Dendritic cell treated with granulocyte-macrophage colony-stimulating factor and Interleukin-4, amounts not matched to agents 40 ng/mL and 50 ng/mL, for 4 days (primary cell): ENCODE data around the gene PDGFRB.

Source experiments
- H3K27ac Mint-ChIP-seq: one replicate; pipeline ENCODE4 v1.8.0; 2022; ENCODE audit warnings: mild to moderate bottlenecking, mixed read lengths
- H3K27me3 Mint-ChIP-seq: one replicate; pipeline ENCODE4 v1.8.0; 2022; ENCODE audit warnings: mild to moderate bottlenecking, mixed read lengths
- H3K36me3 Mint-ChIP-seq: one replicate; pipeline ENCODE4 v1.8.0; 2022; ENCODE audit warnings: low read depth, mixed read lengths
- H3K4me1 Mint-ChIP-seq: one replicate; pipeline ENCODE4 v1.8.0; 2022; ENCODE audit warnings: low read depth, mixed read lengths
- H3K4me3 Mint-ChIP-seq: one replicate; pipeline ENCODE4 v1.8.0; 2022; ENCODE audit warnings: mild to moderate bottlenecking, moderate library complexity, mixed read lengths
- H3K9me3 Mint-ChIP-seq: one replicate; pipeline ENCODE4 v1.8.0; 2022; ENCODE audit warnings: mixed read lengths
- intact Hi-C: fragments of 100-400 bp; cut with micrococcal nuclease; formaldehyde crosslinking; loops from one replicate; pipeline ENCODE4 v1.15.0; 2022

PDGFRB gene

DNA sequence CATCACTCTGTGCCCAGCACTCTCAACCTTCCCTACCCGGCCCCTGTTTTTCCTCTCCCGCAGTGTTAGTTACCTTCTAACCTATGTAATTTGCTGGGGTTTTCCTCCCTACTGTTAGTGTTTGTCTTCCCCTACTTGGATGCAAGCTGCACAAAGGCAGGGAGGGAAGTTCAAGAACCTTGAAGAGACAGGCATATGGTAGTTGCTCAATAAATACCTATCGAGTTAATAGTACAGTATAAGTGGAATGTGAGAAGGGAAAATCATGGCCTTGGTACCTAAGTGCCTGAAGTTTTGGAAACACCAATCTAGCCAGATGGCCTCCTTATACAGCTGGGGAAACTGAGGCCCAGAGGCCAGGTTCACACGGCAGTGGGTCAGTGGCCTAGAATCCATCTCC lies 24.2 kb downstream of the PDGFRB start:
- peaks cover 16% of the 10 kb centered on the region for H3K27me3 Mint-ChIP-seq
- H3K9me3 Mint-ChIP-seq = no peaks in the 10 kb centered on the region
- peaks cover 59% of the 10 kb centered on the region for H3K4me1 Mint-ChIP-seq
- H3K36me3 Mint-ChIP-seq = no peaks in the 10 kb centered on the region
- H3K4me3 Mint-ChIP-seq = no peak overlapping the region
- peak overlapping the region; percentile 69 for H3K27ac Mint-ChIP-seq
- intact Hi-C loops = loop anchor here (10.0 kb wide), 1 partner anchor 223 kb away; the partner anchor contains the start of gene TCOF1

DNA sequence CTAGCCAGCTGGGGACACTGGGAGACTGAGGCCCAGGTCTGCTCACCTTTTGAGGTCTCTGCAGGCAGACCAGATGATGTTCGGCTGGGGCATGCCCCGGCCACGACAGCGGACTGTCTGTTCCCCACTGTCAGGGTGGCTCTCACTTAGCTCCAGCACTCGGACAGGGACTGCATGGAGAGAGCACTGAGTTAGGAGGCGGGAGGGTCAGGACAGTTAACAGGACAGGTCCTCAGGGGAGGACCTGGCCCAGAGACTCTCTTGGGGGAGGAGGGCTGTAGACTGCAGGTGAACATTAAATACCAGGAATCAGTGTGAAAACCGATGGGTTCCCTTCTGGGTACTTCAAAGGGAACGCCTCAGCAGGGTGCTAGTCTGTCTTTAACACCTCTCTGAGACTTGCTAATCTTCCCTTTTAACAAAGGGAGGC lies 25.1 kb downstream of the PDGFRB start:
- H3K27me3 Mint-ChIP-seq = peaks cover 13% of the 10 kb centered on the region
- H3K36me3 Mint-ChIP-seq = no peaks in the 10 kb centered on the region
- no peak overlapping the region for H3K4me3 Mint-ChIP-seq
- H3K9me3 Mint-ChIP-seq = no peaks in the 10 kb centered on the region
- intact Hi-C loops = loop anchor here (1.0 to 10.0 kb wide), 2 partner anchors 88 to 224 kb away; partner anchors contain the start of gene TCOF1
- H3K4me1 Mint-ChIP-seq = peaks cover 59% of the 10 kb centered on the region
- H3K27ac Mint-ChIP-seq = peak overlapping the region; percentile 42

DNA sequence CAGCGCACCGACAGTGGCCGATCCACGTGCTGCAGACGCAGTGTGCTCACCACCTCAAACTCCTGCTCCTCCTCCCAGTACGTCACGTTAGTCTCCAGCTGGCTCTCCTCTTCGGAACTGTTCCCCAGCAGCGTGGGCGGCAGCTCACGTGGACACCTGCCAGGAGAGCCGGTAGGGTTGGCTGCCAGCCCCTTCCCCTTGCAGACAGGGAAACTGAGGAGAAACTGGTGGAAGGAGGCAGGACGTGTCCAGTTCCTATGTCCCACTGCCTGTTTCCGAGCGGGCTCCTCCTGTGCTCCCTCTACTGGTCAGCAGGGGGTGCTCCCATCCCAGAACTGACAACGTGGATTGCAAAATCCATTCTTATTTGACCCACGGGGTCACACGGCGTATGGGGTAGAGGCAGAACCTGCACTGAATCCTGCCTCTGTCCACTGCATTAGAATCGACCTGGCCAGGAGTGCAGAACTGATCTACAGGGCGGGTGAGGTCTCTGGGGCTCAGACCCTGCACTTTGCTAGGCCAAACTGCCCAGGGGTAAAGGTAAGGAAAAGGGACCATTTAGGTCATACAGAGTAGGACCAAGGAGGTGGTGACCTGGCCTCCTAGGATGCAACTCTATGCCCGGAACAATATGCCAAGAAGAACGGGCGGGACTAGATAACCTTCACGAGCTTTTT lies 25.7 kb downstream of the PDGFRB start:
- Mint-ChIP-seq H3K4me3 (no peak overlapping the region), H3K27ac (peak overlapping the region; percentile 42), H3K4me1 (peaks cover 59% of the 10 kb centered on the region), H3K27me3 (peaks cover 7% of the 10 kb centered on the region), H3K9me3 (no peaks in the 10 kb centered on the region), H3K36me3 (no peaks in the 10 kb centered on the region)
- intact Hi-C loops = loop anchor here (1.0 to 10.0 kb wide), 2 partner anchors 88 to 225 kb away; partner anchors contain the start of gene TCOF1

DNA sequence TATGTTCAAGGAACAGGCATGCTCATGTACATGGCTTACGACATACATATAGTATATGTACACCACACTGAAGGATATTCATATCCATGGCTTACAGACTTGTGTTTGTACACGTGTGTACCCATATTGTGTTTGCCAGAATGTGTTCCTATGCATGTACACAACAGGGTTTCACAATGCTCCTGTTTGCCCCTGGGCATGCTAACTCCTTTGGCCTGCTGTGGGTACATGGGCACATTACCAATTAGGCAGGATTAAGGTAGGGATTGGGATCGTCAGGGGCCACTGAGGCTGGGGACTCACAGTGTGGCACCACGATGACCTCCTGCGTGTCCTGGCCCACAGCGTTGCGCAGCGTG lies 26.2 kb downstream of the PDGFRB start:
- Mint-ChIP-seq H3K4me3 (no peak overlapping the region), H3K27ac (no peak overlapping the region), H3K4me1 (peaks cover 63% of the 10 kb centered on the region), H3K36me3 (no peaks in the 10 kb centered on the region), H3K27me3 (peaks cover 2% of the 10 kb centered on the region), H3K9me3 (no peaks in the 10 kb centered on the region)
- intact Hi-C loops = no loop called here

DNA sequence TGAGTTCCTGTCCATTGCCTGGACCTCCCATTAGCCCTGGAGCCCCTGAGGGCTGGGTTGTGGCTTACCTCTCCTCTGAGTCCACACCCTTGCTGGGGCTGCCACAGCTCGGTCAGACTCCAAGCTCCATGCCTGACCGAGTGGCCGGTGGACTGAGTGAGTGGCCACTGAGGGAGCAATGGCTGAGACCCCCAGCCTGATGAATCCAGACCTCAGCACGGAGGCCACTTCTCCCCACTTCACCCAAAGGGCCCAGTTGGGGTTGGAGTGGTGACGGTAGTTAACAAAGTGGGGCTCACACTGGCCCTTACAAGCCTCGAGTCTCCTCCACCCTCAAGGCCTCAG lies 28.8 kb downstream of the PDGFRB start:
- H3K27ac Mint-ChIP-seq = peak overlapping the region; percentile 19
- intact Hi-C loops = no loop called here
- no peaks in the 10 kb centered on the region for H3K27me3 Mint-ChIP-seq
- peaks cover 65% of the 10 kb centered on the region for H3K4me1 Mint-ChIP-seq
- H3K36me3 Mint-ChIP-seq = no peaks in the 10 kb centered on the region
- no peak overlapping the region for H3K4me3 Mint-ChIP-seq
- H3K9me3 Mint-ChIP-seq = no peaks in the 10 kb centered on the region

DNA sequence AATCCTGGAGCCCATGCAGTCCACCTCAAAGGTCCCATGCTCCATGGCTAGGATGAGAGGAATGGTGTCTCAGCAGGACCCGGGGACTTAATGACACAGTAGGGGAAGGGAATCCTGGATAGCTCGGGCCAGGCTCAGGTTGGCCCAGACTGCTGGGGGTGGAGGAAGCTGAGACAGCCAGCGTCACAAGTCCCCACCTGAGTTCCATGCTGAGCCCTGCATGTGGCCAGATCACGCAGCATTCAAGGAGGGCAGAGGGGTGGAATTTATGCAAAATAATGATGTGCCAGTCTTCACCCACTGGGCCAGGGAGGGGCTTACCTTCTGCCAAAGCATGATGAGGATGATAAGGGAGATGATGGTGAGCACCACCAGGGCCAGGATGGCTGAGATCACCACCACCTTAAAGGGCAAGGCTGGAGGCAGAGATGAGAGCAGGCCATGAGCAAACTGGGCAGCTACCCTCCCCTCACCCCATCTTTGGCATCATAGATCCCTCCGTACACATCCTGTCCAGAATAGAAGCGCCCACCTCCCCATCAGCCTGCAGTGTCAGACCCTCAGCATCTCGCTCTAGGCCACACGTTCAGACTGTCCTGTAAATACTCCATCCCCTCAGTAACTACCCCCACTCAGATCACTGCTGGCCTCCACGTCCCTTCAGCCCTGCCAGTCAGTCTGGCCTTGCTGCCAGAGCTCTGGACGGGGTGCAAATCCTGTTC lies 29.3 kb downstream of the PDGFRB start:
- Mint-ChIP-seq H3K4me3 (no peak overlapping the region), H3K36me3 (no peaks in the 10 kb centered on the region), H3K27ac (no peak overlapping the region), H3K9me3 (no peaks in the 10 kb centered on the region), H3K4me1 (peaks cover 63% of the 10 kb centered on the region), H3K27me3 (no peaks in the 10 kb centered on the region)
- intact Hi-C loops = no loop called here

DNA sequence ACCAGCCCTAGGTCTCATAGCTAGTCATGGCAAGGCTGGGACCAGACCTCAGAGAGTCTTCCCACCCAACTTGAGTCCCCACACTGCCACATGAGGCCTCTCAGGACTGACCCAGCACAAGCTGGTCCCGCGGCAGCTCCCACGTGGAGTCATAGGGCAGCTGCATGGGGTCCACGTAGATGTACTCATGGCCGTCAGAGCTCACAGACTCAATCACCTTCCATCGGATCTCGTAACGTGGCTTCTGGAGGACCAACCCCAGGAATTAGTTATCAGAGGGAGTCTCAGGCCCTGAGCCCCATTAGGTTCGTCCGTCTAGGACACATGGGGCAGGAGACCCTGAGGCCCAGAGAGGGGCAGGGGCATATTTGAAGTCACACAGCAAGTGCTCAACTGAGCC lies 30.3 kb downstream of the PDGFRB start:
- intact Hi-C loops = no loop called here

DNA sequence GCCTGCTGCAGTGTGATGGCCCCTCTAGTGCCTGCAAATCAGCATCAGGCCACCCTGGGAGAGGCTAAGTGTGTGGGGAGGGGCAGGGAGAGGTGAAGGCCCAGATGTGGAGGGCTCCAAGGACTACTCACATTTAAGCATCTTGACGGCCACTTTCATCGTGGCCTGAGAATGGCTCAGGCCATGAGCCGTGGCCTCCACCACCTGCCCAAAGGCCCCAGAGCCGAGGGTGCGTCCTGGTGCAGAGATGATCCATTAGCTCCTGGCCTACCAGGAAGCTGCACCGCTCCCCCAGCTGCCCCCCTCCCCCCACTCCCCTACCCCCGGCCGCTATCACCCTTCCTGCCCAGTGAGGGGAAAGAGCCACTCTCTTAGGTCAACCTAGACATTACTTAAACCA lies 31.0 kb downstream of the PDGFRB start:
- H3K27me3 Mint-ChIP-seq = no peaks in the 10 kb centered on the region
- H3K4me1 Mint-ChIP-seq = peaks cover 53% of the 10 kb centered on the region
- H3K9me3 Mint-ChIP-seq = no peaks in the 10 kb centered on the region
- H3K27ac Mint-ChIP-seq = peak overlapping the region; percentile 73
- no peaks in the 10 kb centered on the region for H3K36me3 Mint-ChIP-seq
- H3K4me3 Mint-ChIP-seq = no peak overlapping the region
- intact Hi-C loops = loop anchor here (5.0 kb wide), 2 partner anchors 42 to 122 kb away; partner anchors contain the start of genes HMGXB3 and TIGD6

More for the DNA sequence above, 30.3 kb downstream of the PDGFRB start:
- Mint-ChIP-seq H3K27ac (peak overlapping the region; percentile 73), H3K27me3 (no peaks in the 10 kb centered on the region), H3K4me1 (peaks cover 55% of the 10 kb centered on the region), H3K36me3 (no peaks in the 10 kb centered on the region), H3K4me3 (no peak overlapping the region), H3K9me3 (no peaks in the 10 kb centered on the region)

DNA sequence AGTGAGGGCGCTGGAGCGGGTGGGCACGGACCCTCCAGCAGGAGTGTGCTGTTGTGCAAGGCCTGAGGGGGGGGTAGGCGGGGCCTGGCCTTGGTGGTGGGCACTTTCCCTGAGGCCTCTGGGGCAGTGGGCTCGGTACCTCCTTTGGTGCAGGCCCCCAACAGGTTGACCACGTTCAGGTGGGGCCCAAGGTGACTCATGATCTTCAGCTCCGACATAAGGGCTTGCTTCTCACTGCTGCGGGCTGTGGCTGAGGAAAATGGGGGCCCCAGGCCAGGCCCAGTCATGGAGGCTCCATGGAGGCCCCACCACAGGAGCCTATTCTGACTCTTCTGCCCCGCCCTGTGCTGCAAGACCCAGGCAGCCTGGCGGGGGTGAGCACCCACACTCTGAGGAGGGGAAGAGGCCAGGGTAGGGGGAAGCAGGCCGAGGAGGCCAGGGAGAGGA lies 31.5 kb downstream of the PDGFRB start:
- Mint-ChIP-seq H3K4me3 (no peak overlapping the region), H3K27ac (peak overlapping the region; percentile 73), H3K9me3 (no peaks in the 10 kb centered on the region), H3K4me1 (peaks cover 57% of the 10 kb centered on the region), H3K36me3 (no peaks in the 10 kb centered on the region), H3K27me3 (no peaks in the 10 kb centered on the region)
- intact Hi-C loops = loop anchor here (5.0 kb wide), 2 partner anchors 42 to 122 kb away; partner anchors contain the start of genes HMGXB3 and TIGD6

DNA sequence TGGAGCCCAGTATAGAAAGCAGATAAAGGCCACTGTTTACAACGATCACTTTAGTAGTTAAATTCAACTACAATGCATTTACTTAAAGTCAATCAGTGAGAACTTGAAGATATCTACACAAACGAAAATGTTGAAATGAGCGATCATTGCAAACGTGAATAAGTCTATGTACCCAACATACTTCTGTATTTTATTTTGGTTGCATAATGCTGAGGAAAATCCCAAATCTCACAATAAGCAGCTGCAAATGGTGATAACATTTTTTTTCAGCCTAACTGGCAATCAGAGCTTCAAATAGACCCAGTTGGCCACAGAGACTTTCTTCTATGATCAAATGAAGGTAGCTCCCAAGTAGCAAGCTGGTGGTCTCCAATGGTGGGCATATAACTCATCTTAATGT lies 32.1 kb downstream of the PDGFRB start:
- Mint-ChIP-seq H3K9me3 (no peaks in the 10 kb centered on the region), H3K4me3 (no peak overlapping the region), H3K4me1 (peaks cover 61% of the 10 kb centered on the region), H3K27me3 (no peaks in the 10 kb centered on the region), H3K27ac (peak overlapping the region; percentile 73), H3K36me3 (no peaks in the 10 kb centered on the region)
- intact Hi-C loops = loop anchor here (5.0 kb wide), 2 partner anchors 41 to 121 kb away; partner anchors contain the start of genes HMGXB3 and TIGD6

DNA sequence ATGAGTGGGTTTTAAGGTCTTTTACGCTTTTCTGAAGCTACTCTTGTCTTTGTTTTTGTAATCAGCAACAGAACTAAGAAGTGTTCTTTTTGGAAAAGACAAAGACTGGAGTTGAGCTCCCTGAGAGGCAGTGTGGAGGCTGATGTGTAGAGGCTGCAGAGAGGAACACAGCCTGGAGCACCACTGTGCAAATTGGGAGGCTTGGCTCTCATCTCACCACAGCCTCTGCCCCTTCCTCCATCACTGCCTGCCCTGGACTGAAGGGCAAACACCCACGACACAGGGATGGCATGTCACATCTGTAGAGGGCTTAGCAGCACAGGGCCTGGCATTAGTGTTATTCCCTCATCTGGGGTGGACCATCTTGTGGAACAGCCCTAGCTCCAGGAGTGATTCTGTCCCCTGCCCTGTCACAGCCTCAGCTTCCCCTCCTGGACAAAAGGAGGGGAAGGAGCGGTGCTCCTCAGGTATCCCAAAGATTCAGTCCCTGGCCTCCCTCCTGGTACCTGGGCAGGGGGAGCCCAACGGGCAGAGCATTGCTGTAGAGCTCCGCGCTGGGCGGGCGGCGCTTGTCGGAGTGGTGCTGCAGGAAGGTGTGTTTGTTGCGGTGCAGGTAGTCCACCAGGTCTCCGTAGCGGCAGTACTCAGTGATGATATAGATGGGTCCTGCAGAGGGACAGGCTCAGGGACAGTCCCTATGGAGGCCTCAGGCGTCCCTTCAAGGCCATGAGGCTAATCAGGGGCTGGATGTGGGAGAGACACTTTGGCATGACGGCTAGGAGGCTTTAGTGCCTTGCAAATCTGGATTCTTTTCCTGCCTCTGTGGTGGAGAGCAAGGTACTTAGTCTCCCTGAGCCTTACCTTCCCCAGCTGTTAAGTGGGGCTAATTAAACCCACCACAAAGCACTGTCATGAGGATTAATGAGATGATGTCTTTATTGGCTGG lies 32.8 kb downstream of the PDGFRB start:
- no peak overlapping the region for H3K4me3 Mint-ChIP-seq
- peak overlapping the region; percentile 60 for H3K27ac Mint-ChIP-seq
- H3K36me3 Mint-ChIP-seq = no peaks in the 10 kb centered on the region
- H3K27me3 Mint-ChIP-seq = no peaks in the 10 kb centered on the region
- intact Hi-C loops = loop anchor here (5.0 kb wide), 2 partner anchors 41 to 121 kb away; partner anchors contain the start of genes HMGXB3 and TIGD6
- H3K4me1 Mint-ChIP-seq = peaks cover 60% of the 10 kb centered on the region
- H3K9me3 Mint-ChIP-seq = no peaks in the 10 kb centered on the region

DNA sequence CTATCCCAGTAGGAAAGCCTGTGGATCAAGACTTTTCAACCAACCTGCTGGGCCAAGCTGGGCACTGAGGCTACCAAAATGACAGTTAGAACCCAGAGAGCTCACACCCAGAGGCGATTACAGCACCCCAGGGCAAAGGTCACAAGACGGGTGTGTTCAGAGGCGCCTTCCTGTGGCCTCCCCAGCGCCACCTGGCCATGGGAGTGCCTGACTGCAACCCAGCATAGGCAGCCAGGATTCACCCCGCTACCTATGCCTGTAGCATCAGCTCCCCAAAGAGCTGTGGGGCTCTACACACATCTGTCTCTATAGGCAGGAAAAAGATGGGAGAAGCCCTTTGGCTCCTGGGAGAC lies 33.5 kb downstream of the PDGFRB start:
- Mint-ChIP-seq H3K27ac (peak overlapping the region; percentile 60), H3K27me3 (no peaks in the 10 kb centered on the region), H3K36me3 (no peaks in the 10 kb centered on the region), H3K4me1 (peaks cover 62% of the 10 kb centered on the region), H3K9me3 (no peaks in the 10 kb centered on the region), H3K4me3 (no peak overlapping the region)
- intact Hi-C loops = loop anchor here (5.0 kb wide), 2 partner anchors 40 to 120 kb away; partner anchors contain the start of genes HMGXB3 and TIGD6

DNA sequence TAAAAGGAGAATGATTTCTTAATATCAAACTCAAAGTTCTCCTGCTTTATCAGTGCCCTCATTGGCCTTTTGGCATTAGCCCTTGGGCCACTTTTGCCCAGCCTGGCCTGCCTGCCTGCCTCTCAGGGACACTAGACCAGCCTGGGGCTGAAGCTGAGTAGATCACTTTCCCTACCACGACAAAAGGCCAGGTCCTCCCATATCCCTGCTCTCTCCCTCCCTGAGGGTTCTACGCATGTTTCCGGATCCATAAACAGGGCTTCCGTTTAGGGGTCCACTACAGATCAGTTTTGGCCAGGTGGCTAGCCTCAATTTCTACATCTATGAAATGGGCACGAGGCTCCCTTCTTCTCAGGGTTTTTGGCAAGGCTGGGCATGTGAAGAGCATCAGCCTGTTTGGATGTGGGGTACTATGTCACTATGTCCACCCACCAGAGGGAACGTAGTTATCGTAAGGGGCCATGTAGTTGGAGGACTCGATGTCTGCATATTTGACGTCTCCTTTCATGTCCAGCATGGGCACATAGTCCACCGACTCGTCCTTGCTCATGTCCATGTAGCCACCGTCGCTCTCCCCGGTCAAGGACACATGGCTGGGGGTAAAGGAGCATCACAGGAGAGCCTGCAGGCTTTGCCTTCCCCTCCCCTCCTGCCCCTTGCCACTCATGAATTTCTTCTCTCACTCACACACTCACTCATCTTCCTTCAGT lies 34.0 kb downstream of the PDGFRB start:
- Mint-ChIP-seq H3K36me3 (no peaks in the 10 kb centered on the region), H3K27me3 (no peaks in the 10 kb centered on the region), H3K9me3 (no peaks in the 10 kb centered on the region), H3K4me1 (peaks cover 67% of the 10 kb centered on the region), H3K27ac (peak overlapping the region; percentile 60), H3K4me3 (no peak overlapping the region)
- intact Hi-C loops = loop anchor here (5.0 kb wide), 2 partner anchors 39 to 119 kb away; partner anchors contain the start of genes HMGXB3 and TIGD6
